HepG2 (cell line): ENCODE measurements around the gene TCAIM. TPM values are rescaled to one million over a fixed set of nuclear protein-coding genes. Genes with fewer than 3 reads are reported as not detected.

Experiments
- ATAC-seq: fragments of 200-7000 bp; cut with Tn5 transposase; 3 replicates; pipeline ENCODE4 v1.9.1; 2020; ENCODE audit warnings: mild to moderate bottlenecking, moderate library complexity
- BruUV-seq: library from RNA; stranded (reverse); fragments of 400-500 nt; replicated peaks from 2 replicates; lab custom pipeline; 2021; lab: Mats Ljungman, UMichigan
- CTCF ChIA-PET: fragments of 300-600 bp; formaldehyde crosslinking; extraction: SDS; loops from one replicate; lab custom pipeline; 2021; ENCODE audit warnings: low total read pairs, inconsistent platforms, low intra/inter-chr PET ratio; lab: Yijun Ruan, JAX
- POLR2A ChIA-PET: fragments of 350-600 bp; sonication (Branson Sonifier 250); formaldehyde crosslinking; loops from one replicate; lab custom pipeline; 2020; ENCODE audit warnings: antibody characterized with exemption, inconsistent platforms; lab: Yijun Ruan, JAX
- DNase-seq: peaks from one replicate; pipeline ENCODE4 v3.0.0-alpha.2; 2015; ENCODE audit warnings: low spot score
- FAIRE-seq: peaks from 3 replicates; lab custom pipeline; 2011; peaks lifted over from hg19 to GRCh38; lab: Jason Lieb, UNC
- H2AFZ ChIP-seq: one replicate; pipeline ENCODE4 v1.6.1; 2011; ENCODE audit warnings: low read length, inconsistent platforms
- H3K27ac ChIP-seq: fragments of 300-600 bp; 3 replicates; pipeline ENCODE4 v1.8.0; 2011; ENCODE audit warnings: mixed run types, mild to moderate bottlenecking, mixed read lengths, low read length, inconsistent platforms; ENCODE audit not compliant: insufficient read depth; ENCODE audit errors: extremely low read length
- H3K27me3 ChIP-seq, 2 experiments: fragments of 200-600 bp in 1 of 2; 2 replicates in 1 of 2; 3 replicates in 1 of 2; pipeline versions ENCODE4 v1.6.0 to v1.8.0; 2011; ENCODE audit warnings: low read length in 2 of 2, mild to moderate bottlenecking in 2 of 2, moderate library complexity in 2 of 2, inconsistent platforms in 1 of 2; ENCODE audit not compliant: insufficient read depth in 2 of 2, control insufficient read depth in 1 of 2
- H3K36me3 ChIP-seq, 2 experiments: fragments of 200-600 bp in 1 of 2; replicated peaks in 1 of 2; 2 replicates in 1 of 2; 3 replicates in 1 of 2; pipeline versions ENCODE4 v1.5.1 to v1.8.0; 2011; ENCODE audit warnings: low read length in 2 of 2, inconsistent platforms in 1 of 2; ENCODE audit not compliant: insufficient read depth in 2 of 2, control insufficient read depth in 1 of 2
- H3K4me1 ChIP-seq: 2 replicates; pipeline ENCODE4 v1.5.1; 2012; ENCODE audit warnings: low read length, inconsistent platforms; ENCODE audit not compliant: insufficient read depth
- H3K4me2 ChIP-seq: 2 replicates; pipeline ENCODE4 v1.6.0; 2011; ENCODE audit warnings: low read depth, low read length, inconsistent platforms
- H3K4me3 ChIP-seq, 3 experiments: fragments of 200-600 bp in 1 of 3; sonication (generic), shearing (Covaris generic) in 1 of 3; replicated peaks in 1 of 3; 2 replicates each; pipeline ENCODE4 v1.5.1; 2011 to 2016; ENCODE audit warnings: low read length in 3 of 3, inconsistent platforms in 2 of 3, low read depth in 2 of 3, mild to moderate bottlenecking in 2 of 3, control low read depth in 1 of 3, mixed read lengths in 1 of 3; ENCODE audit not compliant: insufficient read depth in 1 of 3
- H3K79me2 ChIP-seq: one replicate; pipeline ENCODE4 v1.6.1; 2011; ENCODE audit warnings: low read length, inconsistent platforms; ENCODE audit not compliant: insufficient read depth
- H3K9ac ChIP-seq: 2 replicates; pipeline ENCODE4 v1.6.0; 2011; ENCODE audit warnings: mild to moderate bottlenecking, low read depth, low read length, inconsistent platforms; ENCODE audit not compliant: insufficient read depth
- H3K9me3 ChIP-seq: 2 replicates; pipeline ENCODE4 v1.5.1; 2012; ENCODE audit warnings: mild to moderate bottlenecking, low read length
- H4K20me1 ChIP-seq: 2 replicates; pipeline ENCODE4 v1.6.0; 2011; ENCODE audit warnings: inconsistent platforms, mild to moderate bottlenecking, low read length, moderate library complexity; ENCODE audit not compliant: insufficient read depth
- HNF1A ChIP-seq, 2 experiments: sonication (generic) in 1 of 2; formaldehyde crosslinking in 1 of 2; IDR thresholded peaks; 2 replicates each; pipeline versions ENCODE4 v1.4.0 to v1.6.1; 2016 to 2020; ENCODE audit warnings: borderline replicate concordance in 1 of 2, low read depth in 1 of 2, mild to moderate bottlenecking in 1 of 2, missing genetic modification reagents in 1 of 2
- HNF4A ChIP-seq: sonication (generic); formaldehyde crosslinking; IDR thresholded peaks from 2 replicates; pipeline ENCODE4 v1.4.0; 2020; ENCODE audit warnings: missing genetic modification reagents
- RXRA ChIP-seq: sonication (generic); formaldehyde crosslinking; IDR thresholded peaks from 2 replicates; pipeline ENCODE4 v1.5.1; 2020; ENCODE audit warnings: missing genetic modification reagents
- SIX4 ChIP-seq: sonication (generic); formaldehyde crosslinking; IDR thresholded peaks from 2 replicates; pipeline ENCODE4 v1.4.0; 2020; ENCODE audit warnings: missing genetic modification reagents
- ZNF354B ChIP-seq: sonication (generic); formaldehyde crosslinking; IDR thresholded peaks from 2 replicates; pipeline ENCODE4 v1.8.0; 2022; ENCODE audit warnings: mild to moderate bottlenecking, missing genetic modification reagents
- ZNF414 ChIP-seq: sonication (generic); formaldehyde crosslinking; IDR thresholded peaks from 2 replicates; pipeline ENCODE4 v1.5.0; 2020; ENCODE audit warnings: missing genetic modification reagents
- ZSCAN29 ChIP-seq: sonication (generic); formaldehyde crosslinking; conservative IDR thresholded peaks from 2 replicates; pipeline ENCODE4 v1.4.0; 2020; ENCODE audit warnings: mild to moderate bottlenecking, missing genetic modification reagents
- WGBS: methylation state at CpG from one replicate; pipeline ENCODE4 v1.1.6; 2017; ENCODE audit warnings: low lambda C conversion rate; 5-methylcytosine and 5-hydroxymethylcytosine counted together
- in situ Hi-C: cut with HindIII; loops from 2 replicates; pipeline ENCODE4 v1.10.0; 2017; ENCODE audit warnings: low pct_unique_long_range_greater_than_20kb; ENCODE audit not compliant: extremely low pct_ligation_motif_present
- intact Hi-C: fragments of 100-400 bp; cut with micrococcal nuclease; formaldehyde crosslinking; loops from one replicate; pipeline ENCODE4 v1.10.0; 2022; ENCODE audit not compliant: unreplicated experiment
- polyA plus RNA-seq, 8 experiments: library from polyadenylated mRNA; depleted of rRNA in 3 of 8; stranded (reverse) in 7 of 8; unstranded in 1 of 8; fragments of >200 nt; fragmentation: Illumina TruSeq in 4 of 8; extraction: Trizol in 4 of 8; gene quantifications; 2 replicates each; pipeline versions ENCODE4 v1.2.1 to v1.2.3, GENCODE V29; 2011 to 2016; ENCODE audit warnings: low read depth in 4 of 8, missing spikeins in 1 of 8, mixed read lengths in 1 of 8; ENCODE audit not compliant: insufficient read depth in 1 of 8
- total RNA-seq, 5 experiments: library from RNA; depleted of rRNA; stranded (reverse); fragments of >200 nt; fragmentation: Illumina TruSeq; extraction: Trizol; gene quantifications; 2 replicates each; pipeline ENCODE4 v1.2.3, GENCODE V29; 2016; ENCODE audit warnings: low read depth in 1 of 5

The TCAIM gene
- total and polyA plus RNA-seq, 2 of the 13 experiments (the other 11 are each of a cell fraction or from before 2014, with no cell fraction given) = 16.9 to 22.6 TPM

GRCh38 chr3:44415421-44415820 is 76.9 kb downstream of the TCAIM start:
- Histone ChIP-seq H4K20me1 (no peaks in the 10 kb centered on the region), H3K9ac (no peak overlapping the region), H3K4me3 (no peak overlapping the region), H2AFZ (no peak overlapping the region), H3K4me2 (no peak overlapping the region), H3K27me3 (no peaks in the 10 kb centered on the region; a peak in 2 of 5 replicates), H3K9me3 (no peaks in the 10 kb centered on the region)
- no peak for FAIRE-seq
- in situ Hi-C loops = no loop called here
- 93% methylated on average over 3 of the region's 11 CpGs for WGBS
- BruUV-seq = no TSS peak
- TF ChIP-seq SIX4 = no peak
- TF ChIP-seq, all 625 proteins: peak for 0
- no peak for ATAC-seq
- H3K27ac ChIP-seq = no peak overlapping the region
- no peak for DNase-seq
- intact Hi-C loops = loop anchor here (5.0 kb wide), 1 partner anchor 93 kb away; no protein-coding TSS in a partner anchor
- ChIA-PET POLR2A (interaction anchor here (1.1 to 1.2 kb wide), 2 partner anchors 76 to 77 kb away, joined by 3 to 6 read pairs; partner anchors contain the start of gene TCAIM), CTCF (no interaction called here)
- no peaks in the 10 kb centered on the region for H3K79me2 ChIP-seq
- no peaks in the 10 kb centered on the region for H3K36me3 ChIP-seq
- peaks cover 39% of the 10 kb centered on the region for H3K4me1 ChIP-seq

- no TSS peak for BruUV-seq
- no peak for FAIRE-seq
- in situ Hi-C loops (no loop called here), intact Hi-C loops (loop anchor here (5.0 kb wide), 1 partner anchor 94 kb away; no protein-coding TSS in a partner anchor)
- Histone ChIP-seq H4K20me1 (no peaks in the 10 kb centered on the region), H3K36me3 (no peaks in the 10 kb centered on the region), H3K9me3 (no peaks in the 10 kb centered on the region), H3K27me3 (peaks cover 0 to 2% of the 10 kb centered on the region in 2 experiments; a peak in 2 of 5 replicates), H3K79me2 (no peaks in the 10 kb centered on the region), H3K4me3 (no peak overlapping the region), H3K4me1 (peaks cover 44% of the 10 kb centered on the region), H2AFZ (no peak overlapping the region), H3K27ac (no peak overlapping the region), H3K4me2 (no peak overlapping the region), H3K9ac (no peak overlapping the region)
- WGBS = 70% methylated on average over 9 of the region's 11 CpGs
- ChIA-PET CTCF (no interaction called here), POLR2A (no interaction called here)
- TF ChIP-seq ZSCAN29 (CRISPR knock-in tag) (no peak), ZNF354B (no peak), ZNF414 (CRISPR knock-in tag) (no peak), RXRA (CRISPR knock-in tag) (no peak), HNF1A (IDR thresholded peaks at IDR 0.05; ENCODE audit: low read depth) (no peak), HNF1A (CRISPR knock-in tag; IDR thresholded peaks at IDR 0.05; ENCODE audit: borderline replicate concordance) (no peak), HNF4A (CRISPR knock-in tag) (no peak)
- DNase-seq = no peak
- ATAC-seq = no peak
Measured at GRCh38 chr3:44416031-44417030, 77.8 kb downstream of the TCAIM start.
